H1 (cell line): ENCODE data around the gene TMEM17. TPM values are rescaled to one million over a fixed set of nuclear protein-coding genes. Genes with fewer than 3 reads are reported as not detected.

Experiments used
- CTCF ChIA-PET: fragments of 300-600 bp; sonication (Branson Sonifier 250); formaldehyde crosslinking; loops from one replicate; lab custom pipeline; 2021; ENCODE audit not compliant: partially characterized antibody; lab: Charles Lee
- POLR2A ChIA-PET: fragments of 300-600 bp; sonication (Branson Sonifier 250); formaldehyde crosslinking; loops from one replicate; lab custom pipeline; 2021; ENCODE audit warnings: inconsistent platforms; ENCODE audit not compliant: partially characterized antibody; lab: Charles Lee
- DNase-seq, 2 experiments: peaks; one replicate each; pipeline versions ENCODE4 v3.0.0 to v3.0.0-alpha.2; 2010 to 2022; ENCODE audit warnings: low spot score in 2 of 2, low read depth in 1 of 2, mixed read lengths in 1 of 2
- FAIRE-seq: peaks from 2 replicates; lab custom pipeline; 2011; peaks lifted over from hg19 to GRCh38; lab: Jason Lieb, UNC
- H2AFZ ChIP-seq: 2 replicates; pipeline ENCODE4 v1.8.1; 2012; ENCODE audit warnings: low read length, inconsistent platforms
- H2AK5ac ChIP-seq: 2 replicates; pipeline ENCODE4 v1.6.1; 2013; ENCODE audit warnings: low read depth, low read length
- H2BK120ac ChIP-seq: replicated peaks from 2 replicates; pipeline ENCODE3; 2013; ENCODE audit warnings: low read depth, low read length, inconsistent platforms
- H2BK12ac ChIP-seq: 2 replicates; pipeline ENCODE4 v1.6.1; 2013; ENCODE audit warnings: low read depth, low read length
- H2BK15ac ChIP-seq: 2 replicates; pipeline ENCODE4 v1.6.1; 2013; ENCODE audit warnings: low read length
- H2BK20ac ChIP-seq: 2 replicates; pipeline ENCODE4 v1.6.1; 2013; ENCODE audit warnings: low read length
- H2BK5ac ChIP-seq: 2 replicates; pipeline ENCODE4 v1.6.1; 2013; ENCODE audit warnings: low read depth, low read length
- H3K14ac ChIP-seq: 2 replicates; pipeline ENCODE4 v1.6.1; 2013; ENCODE audit warnings: inconsistent platforms; ENCODE audit not compliant: insufficient read length
- H3K18ac ChIP-seq: 2 replicates; pipeline ENCODE4 v1.6.1; 2013; ENCODE audit warnings: low read length; ENCODE audit errors: extremely low read depth
- H3K23ac ChIP-seq: 2 replicates; pipeline ENCODE4 v1.6.1; 2013; ENCODE audit warnings: inconsistent platforms; ENCODE audit not compliant: insufficient read length
- H3K23me2 ChIP-seq: 2 replicates; pipeline ENCODE4 v1.6.1; 2013; ENCODE audit warnings: low read depth, low read length
- H3K27ac ChIP-seq: 2 replicates; pipeline ENCODE4 v1.6.1; 2011; ENCODE audit warnings: low read depth, low read length, inconsistent platforms
- H3K27me3 ChIP-seq, 4 experiments: replicated peaks in 1 of 4; 1 replicate in 1 of 4; 2 replicates in 3 of 4; pipeline versions ENCODE4 v1.6.1 to v1.8.1; 2011 to 2013; ENCODE audit warnings: low read length in 3 of 4, mild to moderate bottlenecking in 3 of 4, inconsistent platforms in 2 of 4, mixed read lengths in 2 of 4, moderate library complexity in 1 of 4; ENCODE audit not compliant: control insufficient read depth in 3 of 4, insufficient read depth in 3 of 4; ENCODE audit errors: extremely low read depth in 1 of 4
- H3K36me3 ChIP-seq, 4 experiments: 2 replicates each; pipeline versions ENCODE4 v1.6.1 to v1.8.1; 2011 to 2013; ENCODE audit warnings: mild to moderate bottlenecking in 4 of 4, low read length in 3 of 4, moderate library complexity in 2 of 4, control low read depth in 1 of 4, inconsistent platforms in 1 of 4; ENCODE audit not compliant: insufficient read depth in 4 of 4, control insufficient read depth in 2 of 4
- H3K4ac ChIP-seq: replicated peaks from 2 replicates; pipeline ENCODE3; 2013; ENCODE audit warnings: low read length, low read depth, mixed read lengths, inconsistent platforms; ENCODE audit not compliant: insufficient read length
- H3K4me1 ChIP-seq, 4 experiments: replicated peaks in 1 of 4; 1 replicate in 1 of 4; 2 replicates in 3 of 4; pipeline versions ENCODE4 v1.6.1 to v1.8.1; 2011 to 2013; ENCODE audit warnings: low read length in 3 of 4, inconsistent platforms in 2 of 4, mixed read lengths in 1 of 4; ENCODE audit not compliant: insufficient read depth in 4 of 4, control insufficient read depth in 3 of 4
- H3K4me2 ChIP-seq, 2 experiments: 2 replicates each; pipeline versions ENCODE4 v1.6.1 to v1.8.1; 2011 to 2013; ENCODE audit warnings: low read depth in 2 of 2, low read length in 2 of 2, control low read depth in 1 of 2, inconsistent platforms in 1 of 2, mild to moderate bottlenecking in 1 of 2; ENCODE audit not compliant: insufficient read depth in 1 of 2
- H3K4me3 ChIP-seq, 4 experiments: fragments of 200-600, 300-600 bp in 1 of 4; sonication (generic), shearing (Covaris generic), sonication (Bioruptor Twin) in 1 of 4; 2 replicates each; pipeline versions ENCODE4 v1.5.1 to v1.8.1; 2011 to 2016; ENCODE audit warnings: low read length in 4 of 4, low read depth in 3 of 4, control low read depth in 2 of 4, inconsistent platforms in 2 of 4, mild to moderate bottlenecking in 2 of 4, mixed read lengths in 1 of 4, moderate library complexity in 1 of 4; ENCODE audit not compliant: insufficient read depth in 2 of 4; ENCODE audit errors: extremely low read depth in 1 of 4
- H3K56ac ChIP-seq: replicated peaks from 2 replicates; pipeline ENCODE3; 2013; ENCODE audit warnings: low read depth, mild to moderate bottlenecking, mixed read lengths, low read length, inconsistent platforms; ENCODE audit not compliant: insufficient read length
- H3K79me1 ChIP-seq: 2 replicates; pipeline ENCODE4 v1.6.1; 2013; ENCODE audit warnings: low read depth, low read length, control low read depth
- H3K79me2 ChIP-seq, 2 experiments: 2 replicates each; pipeline versions ENCODE4 v1.6.1 to v1.8.1; 2012 to 2013; ENCODE audit warnings: low read length in 2 of 2, mild to moderate bottlenecking in 2 of 2, inconsistent platforms in 1 of 2; ENCODE audit not compliant: insufficient read depth in 2 of 2, control insufficient read depth in 1 of 2
- H3K9ac ChIP-seq, 4 experiments: replicated peaks in 1 of 4; 1 replicate in 1 of 4; 2 replicates in 3 of 4; pipeline versions ENCODE4 v1.6.1 to v1.8.1; 2011 to 2013; ENCODE audit warnings: low read depth in 3 of 4, low read length in 3 of 4, control low read depth in 2 of 4, mild to moderate bottlenecking in 2 of 4, moderate library complexity in 2 of 4, inconsistent platforms in 1 of 4; ENCODE audit errors: extremely low read depth in 1 of 4
- H3K9me3 ChIP-seq, 2 experiments: 2 replicates each; pipeline versions ENCODE4 v1.6.1 to v1.8.1; 2012 to 2013; ENCODE audit warnings: mild to moderate bottlenecking in 2 of 2, moderate library complexity in 2 of 2, control low read depth in 1 of 2, inconsistent platforms in 1 of 2, low read depth in 1 of 2, low read length in 1 of 2, mixed read lengths in 1 of 2; ENCODE audit not compliant: insufficient read depth in 2 of 2
- H4K20me1 ChIP-seq, 2 experiments: replicated peaks in 1 of 2; 2 replicates each; pipeline versions ENCODE3 to v1.8.1; 2011 to 2013; ENCODE audit warnings: inconsistent platforms in 2 of 2, low read length in 2 of 2, mild to moderate bottlenecking in 1 of 2; ENCODE audit not compliant: insufficient read depth in 2 of 2, control insufficient read depth in 1 of 2
- H4K5ac ChIP-seq: 2 replicates; pipeline ENCODE4 v1.6.1; 2013; ENCODE audit warnings: low read length, low read depth, mixed read lengths, inconsistent platforms; ENCODE audit not compliant: insufficient read length
- H4K8ac ChIP-seq: 2 replicates; pipeline ENCODE4 v1.8.0; 2013; ENCODE audit warnings: mild to moderate bottlenecking, moderate library complexity, low read length, inconsistent platforms; ENCODE audit not compliant: insufficient read depth; ENCODE audit errors: extremely low read depth
- H4K91ac ChIP-seq: replicated peaks from 2 replicates; pipeline ENCODE3; 2013; ENCODE audit warnings: low read length, mixed read lengths, inconsistent platforms; ENCODE audit not compliant: insufficient read length
- CBX8 ChIP-seq: fragments of 300-800, 300-1000 bp; sonication (generic); IDR thresholded peaks from 2 replicates; pipeline ENCODE4 v1.7.1; 2016; ENCODE audit warnings: low read depth, low read length, borderline replicate concordance
- CTBP2 ChIP-seq: IDR thresholded peaks from 2 replicates; pipeline ENCODE4 v1.7.0; 2011; ENCODE audit warnings: borderline replicate concordance, mild to moderate bottlenecking, moderate library complexity, mixed read lengths, low read length; ENCODE audit not compliant: insufficient read depth, insufficient read length
- HDAC6 ChIP-seq: IDR thresholded peaks from one replicate; pipeline ENCODE4 v1.7.1; 2012; ENCODE audit warnings: low read depth, mild to moderate bottlenecking, inconsistent platforms, low read length, moderate library complexity
- RXRA ChIP-seq: IDR thresholded peaks from 2 replicates; pipeline ENCODE4 v1.6.1; 2011; ENCODE audit warnings: low read depth, mild to moderate bottlenecking, low read length, moderate library complexity; ENCODE audit not compliant: insufficient read depth
- SP4 ChIP-seq: IDR thresholded peaks from 2 replicates; pipeline ENCODE4 v1.6.1; 2012; ENCODE audit warnings: low read length, inconsistent platforms
- polyA plus RNA-seq, 7 experiments: library from polyadenylated mRNA; depleted of rRNA in 3 of 7; stranded (reverse) in 5 of 7; unstranded in 2 of 7; fragments of >200 nt in 5 of 7; fragments of 200-250 nt in 2 of 7; gene quantifications; 1 replicate in 5 of 7; 2 replicates in 1 of 7; 4 replicates in 1 of 7; pipeline versions ENCODE4 v1.2.1 to v1.2.3, GENCODE V29; 2011 to 2013; ENCODE audit warnings: missing spikeins in 2 of 7, mixed read lengths in 2 of 7
- total RNA-seq: library from RNA; stranded (reverse); fragmentation: NEBNext Ultra II Directional; extraction: Animal tissue kit (Norgen Biotek cat#: 25700); gene quantifications from 2 replicates; pipeline ENCODE4 v1.2.1, GENCODE V29; 2021

Gene TMEM17
- total and polyA plus RNA-seq, 2 of the 8 experiments (the other 6 are each of a cell fraction or from before 2014, with no cell fraction given): 0.69 to 1.2 TPM

DNA sequence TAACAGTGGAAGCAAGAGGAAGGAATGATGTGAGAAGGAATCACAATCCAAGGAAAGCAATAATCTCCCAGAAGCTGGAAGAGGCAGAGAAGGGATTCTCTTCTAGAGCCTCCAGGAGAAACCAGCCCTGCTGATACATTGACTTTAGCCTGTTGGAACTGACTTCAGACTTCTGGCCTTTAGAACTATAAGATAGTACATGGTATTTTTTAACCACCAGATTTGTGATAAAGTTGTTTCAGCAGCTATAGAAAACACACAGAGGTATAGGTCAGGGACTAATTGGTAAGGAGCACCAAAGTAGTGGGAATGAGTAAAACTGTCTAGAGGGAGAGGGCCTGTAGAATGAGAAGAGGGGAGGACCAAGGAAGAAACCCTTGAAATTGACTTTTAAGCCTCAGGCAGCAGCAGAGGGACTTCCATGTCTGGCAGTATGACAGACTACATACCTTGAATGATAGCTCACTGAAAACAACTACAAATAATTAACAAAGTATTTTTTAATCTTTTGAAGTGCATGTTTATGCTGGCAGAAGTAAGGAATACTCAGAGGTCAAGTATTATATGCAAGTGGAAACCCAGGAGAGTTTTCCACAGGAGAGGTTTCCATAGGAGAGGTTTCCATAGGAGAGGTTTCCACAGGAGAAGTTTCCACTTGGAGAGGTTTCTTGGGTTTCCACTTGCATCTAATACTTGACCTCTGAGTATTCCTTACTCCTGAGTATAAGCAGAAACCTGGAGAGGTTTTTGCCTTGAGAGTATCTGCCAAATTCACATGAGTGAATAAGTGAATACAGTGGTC, 33.8 kb upstream of the TMEM17 start:
- H3K4me3 ChIP-seq: no peak overlapping the region
- no peak overlapping the region for H3K27ac ChIP-seq
- no peak overlapping the region for H2BK12ac ChIP-seq
- no peak overlapping the region for H3K56ac ChIP-seq
- H4K20me1 ChIP-seq: no peaks in the 10 kb centered on the region
- no peak overlapping the region for H4K8ac ChIP-seq
- POLR2A ChIA-PET: interaction anchor here (0.7 kb wide), 1 partner anchor 259 kb away, joined by 3 read pairs; no protein-coding TSS in a partner anchor
- no peak overlapping the region for H2AFZ ChIP-seq
- H3K9ac ChIP-seq: no peak overlapping the region
- H2BK15ac ChIP-seq: no peak overlapping the region
- no peak overlapping the region for H4K91ac ChIP-seq
- no peaks in the 10 kb centered on the region for H3K27me3 ChIP-seq
- no peaks in the 10 kb centered on the region for H3K23me2 ChIP-seq
- TF ChIP-seq RXRA (no peak), CBX8 (no peak), SP4 (no peak), CTBP2 (no peak), HDAC6 (no peak)
- TF ChIP-seq, all 59 proteins: peak for 0
- no peak for DNase-seq
- peaks cover 0 to 3% (median 0%) of the 10 kb centered on the region in 4 experiments; a peak in 1 of 7 replicates for H3K4me1 ChIP-seq
- no peak overlapping the region for H3K23ac ChIP-seq
- CTCF ChIA-PET: interaction anchor here (0.8 to 1.2 kb wide), 3 partner anchors 8 to 13 kb away, joined by 3 read pairs; no protein-coding TSS in a partner anchor
- no peaks in the 10 kb centered on the region for H3K79me2 ChIP-seq
- no peak overlapping the region for H3K4me2 ChIP-seq
- no peak for FAIRE-seq
- no peak overlapping the region for H2BK5ac ChIP-seq
- H2AK5ac ChIP-seq: no peak overlapping the region
- H3K4ac ChIP-seq: no peak overlapping the region
- no peak overlapping the region for H4K5ac ChIP-seq
- peaks cover 3 to 4% of the 10 kb centered on the region in 2 experiments; a peak in 3 of 4 replicates for H3K9me3 ChIP-seq
- no peak overlapping the region for H2BK20ac ChIP-seq
- no peak overlapping the region for H3K18ac ChIP-seq
- no peaks in the 10 kb centered on the region; the same call in 1 of the 2 replicates for H3K79me1 ChIP-seq
- no peak overlapping the region for H2BK120ac ChIP-seq
- no peak overlapping the region for H3K14ac ChIP-seq
- no peaks in the 10 kb centered on the region for H3K36me3 ChIP-seq
